Measurements from ENCODE around the gene ARHGEF17.

The ARHGEF17 gene

GRCh38 chr11:73312851-73313327 lies 4.8 kb downstream of the ARHGEF17 start:
- DNase-seq (ENCODE audit: low read depth in 2 of 2), result no peak

DNA sequence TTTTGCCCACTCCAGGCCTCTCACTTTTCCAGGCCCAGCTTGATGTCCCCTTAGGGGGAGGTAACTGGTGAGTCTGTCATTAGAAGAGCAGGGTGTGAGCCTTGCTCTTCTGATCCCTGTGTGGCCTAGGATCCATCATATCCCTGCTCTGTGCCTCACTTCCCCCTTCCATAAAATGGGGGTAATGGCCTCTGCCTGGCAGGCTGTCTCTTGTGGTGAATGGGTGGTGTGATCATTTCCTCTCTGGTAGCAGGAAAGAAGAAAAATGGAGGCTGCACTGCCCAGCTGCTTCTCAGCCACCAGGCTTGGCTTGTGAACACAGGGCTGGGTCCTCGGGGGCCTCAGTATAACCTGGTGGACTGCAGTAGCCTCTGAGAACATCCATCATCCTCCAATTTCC lies 5.6 kb downstream of the ARHGEF17 start:
- DNase-seq (ENCODE audit: low read depth in 2 of 2), result no peak

DNA sequence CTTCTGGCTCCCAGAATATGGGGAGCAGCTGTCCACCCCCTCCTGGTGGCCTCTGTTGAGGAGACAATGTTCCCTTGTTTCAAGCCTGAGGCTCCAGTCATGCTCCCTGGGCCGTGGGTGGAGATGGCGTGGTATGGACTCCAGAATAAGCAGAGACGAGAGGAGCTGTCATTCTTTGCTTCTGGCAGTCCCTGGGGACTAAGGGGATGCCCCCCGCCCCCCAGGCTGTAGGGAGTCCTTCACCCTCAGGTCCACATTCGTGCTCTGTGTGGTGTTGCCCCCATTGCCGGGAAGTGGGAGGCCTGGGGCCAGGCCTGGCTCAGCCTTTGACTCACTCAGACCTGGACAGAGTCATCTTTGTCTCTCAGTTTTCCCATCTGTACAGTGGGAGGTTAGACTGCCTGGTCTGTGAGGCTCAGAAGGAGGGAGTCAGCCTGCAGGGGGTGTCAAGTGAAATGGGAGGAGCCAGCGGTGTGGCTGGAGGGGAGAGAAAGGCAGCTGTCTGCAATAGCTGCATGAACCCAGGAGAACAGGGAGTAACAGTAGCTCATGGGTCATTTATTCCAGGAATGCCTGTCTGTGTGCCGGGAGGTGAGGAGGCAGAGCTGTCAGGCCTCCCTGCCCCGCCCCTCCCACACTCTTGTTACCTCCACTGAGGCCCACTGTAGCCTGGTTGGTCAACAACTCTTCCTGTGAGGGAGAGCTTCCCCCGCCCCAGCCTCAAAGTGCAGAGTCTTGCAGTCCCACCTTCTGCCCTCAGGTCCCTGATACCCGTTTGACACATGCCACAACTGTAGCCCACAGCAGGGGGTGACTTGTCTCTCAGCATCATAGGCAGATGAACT lies 6.3 kb downstream of the ARHGEF17 start:
- no peak for DNase-seq (ENCODE audit: low read depth in 2 of 2)

- DNase-seq (ENCODE audit: low read depth in 2 of 2), result no peak
Measured at GRCh38 chr11:73315293-73316020, 7.4 kb downstream of the ARHGEF17 start.

DNA sequence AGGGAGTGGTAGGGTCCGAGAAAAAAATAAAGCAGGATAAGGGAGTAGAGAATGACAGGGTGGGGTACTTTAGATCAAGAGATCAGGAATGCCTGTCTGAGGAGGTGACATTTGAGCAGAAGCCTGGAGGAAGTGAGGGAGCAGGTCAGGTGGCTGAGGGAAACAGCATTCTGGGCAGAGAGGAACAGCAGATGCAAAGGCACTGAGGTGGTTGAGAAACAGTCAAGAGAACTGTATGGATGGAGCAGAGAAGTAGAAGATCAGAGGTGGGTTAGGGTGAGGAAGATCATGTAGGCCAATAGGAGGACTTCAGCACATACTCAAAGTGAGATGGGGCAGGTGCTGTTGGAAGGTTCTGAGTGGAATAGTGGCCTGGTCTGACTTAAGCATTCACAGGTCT lies 8.3 kb downstream of the ARHGEF17 start:
- no peak for DNase-seq (ENCODE audit: low read depth in 2 of 2)

- DNase-seq (ENCODE audit: low read depth in 2 of 2), result no peak
Measured at GRCh38 chr11:73317373-73317772, 9.3 kb downstream of the ARHGEF17 start.

DNA sequence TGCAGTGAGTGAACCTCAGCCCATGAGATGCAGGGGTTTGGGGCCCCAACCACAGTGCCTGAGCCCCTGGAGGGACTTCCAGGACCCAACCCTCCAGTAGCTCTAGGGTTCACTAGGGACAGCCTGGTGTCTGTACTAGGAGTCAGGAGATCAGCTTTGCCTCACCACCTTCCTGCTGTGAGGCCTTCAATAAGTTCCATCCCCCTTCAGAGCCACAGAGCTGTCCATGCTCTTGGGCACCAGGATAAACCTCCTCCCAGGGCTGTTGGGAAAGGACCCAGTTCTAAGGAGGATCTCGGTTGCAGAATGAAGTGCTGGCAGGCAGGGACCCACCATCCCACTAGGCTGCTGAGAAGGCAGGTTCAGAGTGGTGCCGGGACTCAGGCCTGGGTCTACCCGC lies 9.7 kb downstream of the ARHGEF17 start:
- no peak for DNase-seq (ENCODE audit: low read depth in 2 of 2)

DNA sequence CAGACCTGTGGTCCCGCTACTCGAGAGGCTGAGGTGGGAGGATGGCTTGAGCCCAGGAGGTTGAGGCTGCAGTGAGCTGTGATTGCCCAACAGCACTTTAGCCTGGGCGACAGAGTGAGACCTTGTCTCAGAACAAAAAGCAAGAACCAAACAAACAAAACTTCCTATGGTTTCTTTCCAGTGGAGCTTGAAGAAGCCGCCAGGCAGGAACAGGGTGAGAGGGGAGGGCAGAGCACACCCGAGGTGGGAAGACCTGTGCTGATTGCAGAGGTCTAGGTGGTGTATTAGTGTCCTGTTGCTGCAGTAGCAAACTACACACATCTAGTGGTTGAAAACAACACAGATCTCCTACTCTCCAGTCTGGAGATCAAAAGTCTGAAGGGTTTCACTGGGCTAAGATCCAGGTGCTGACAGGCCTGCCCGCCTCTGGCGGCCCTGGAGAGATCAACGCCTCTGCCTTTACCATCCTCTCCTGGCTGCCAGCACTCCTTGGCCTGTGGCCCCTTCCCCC lies 10.5 kb downstream of the ARHGEF17 start:
- no peak for DNase-seq (ENCODE audit: low read depth in 2 of 2)

GRCh38 chr11:73320763-73321603 lies 12.9 kb downstream of the ARHGEF17 start:
- DNase-seq (ENCODE audit: low read depth in 2 of 2), result no peak

- no peak for DNase-seq (ENCODE audit: low read depth in 2 of 2)
Measured at GRCh38 chr11:73321604-73322381, 13.7 kb downstream of the ARHGEF17 start.

DNA sequence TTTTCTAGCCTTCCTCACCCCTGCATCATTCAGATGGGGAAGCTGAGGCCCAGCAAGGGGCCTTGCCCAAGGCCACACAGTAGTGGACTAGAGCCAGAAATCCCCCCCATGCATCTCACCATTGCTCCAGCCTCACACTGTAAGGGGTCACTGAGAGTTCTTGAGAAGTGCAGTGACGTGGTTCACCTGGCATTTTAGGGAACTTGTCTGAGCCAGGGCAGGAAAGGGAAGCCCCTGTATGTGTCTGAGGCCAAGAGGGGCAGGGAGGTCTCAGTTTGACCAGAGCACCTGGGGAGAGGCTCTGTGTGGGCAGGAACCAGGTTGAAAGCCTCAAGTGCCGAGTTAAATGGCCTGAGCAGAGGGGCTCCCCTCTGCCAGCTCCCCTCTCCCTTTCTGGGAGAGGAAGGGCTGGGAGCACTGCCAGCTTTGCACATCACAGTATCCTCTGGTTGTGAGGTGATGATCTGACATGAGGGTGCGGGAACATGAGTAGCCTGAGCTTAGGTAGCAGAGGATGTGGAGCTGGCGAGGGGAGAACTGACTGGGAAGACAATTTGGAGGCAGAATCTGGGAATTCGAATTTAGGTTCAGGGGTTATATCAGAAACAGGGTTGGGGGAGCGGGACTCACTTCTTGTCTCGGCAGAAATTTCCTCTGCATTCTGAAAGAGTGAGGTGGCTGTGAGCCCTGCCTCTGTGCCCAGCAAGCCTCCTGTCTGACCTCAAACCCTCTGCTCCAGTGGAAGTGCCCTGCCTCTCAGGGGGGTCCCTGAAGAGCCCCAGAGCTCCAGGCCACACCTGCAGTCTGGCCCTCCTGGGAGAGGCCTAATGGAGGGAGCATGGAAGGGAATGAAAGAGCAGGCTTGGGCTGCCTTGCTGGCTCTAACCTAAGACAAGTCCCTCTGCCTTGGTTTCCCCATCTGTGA lies 14.6 kb downstream of the ARHGEF17 start:
- DNase-seq (ENCODE audit: low read depth in 2 of 2), result no peak

- no peak for DNase-seq (ENCODE audit: low read depth in 2 of 2)
Measured at GRCh38 chr11:73323464-73323863, 15.4 kb downstream of the ARHGEF17 start.

DNA sequence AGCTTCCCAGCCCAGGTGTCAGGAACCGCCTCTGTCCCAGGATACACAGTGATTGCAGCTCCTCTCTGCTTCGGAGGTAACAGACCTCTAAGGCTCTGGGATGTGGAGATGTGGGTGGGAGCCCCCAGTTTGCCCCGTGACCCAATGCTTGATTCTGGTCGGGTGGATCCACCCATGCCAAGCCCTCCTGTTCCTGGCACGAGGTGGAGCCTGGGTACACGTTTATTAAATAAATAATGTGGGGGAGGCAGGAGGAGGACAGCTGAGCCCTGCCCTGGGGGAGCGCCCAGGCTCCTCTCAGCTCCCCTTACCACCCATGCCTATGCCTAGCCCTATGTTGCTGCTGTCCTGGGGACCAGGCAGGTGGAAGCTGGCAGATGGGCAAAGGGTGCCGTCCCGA lies 16.0 kb downstream of the ARHGEF17 start:
- no peak for DNase-seq (ENCODE audit: low read depth in 2 of 2)

- DNase-seq (ENCODE audit: low read depth in 2 of 2), result no peak
Measured at GRCh38 chr11:73324665-73325035, 16.6 kb downstream of the ARHGEF17 start.

GRCh38 chr11:73325036-73325981 lies 17.2 kb downstream of the ARHGEF17 start:
- no peak for DNase-seq (ENCODE audit: low read depth in 2 of 2)

GRCh38 chr11:73326929-73327811 lies 19.1 kb downstream of the ARHGEF17 start:
- no peak for DNase-seq (ENCODE audit: low read depth in 2 of 2)

GRCh38 chr11:73327812-73328364 lies 19.8 kb downstream of the ARHGEF17 start:
- no peak for DNase-seq (ENCODE audit: low read depth in 2 of 2)
